Stimulated activated CD8-positive, alpha-beta memory T cell treated with anti-CD3 and anti-CD28 coated beads, Interleukin-7, amount 100 ng/mL, for 48 hours (primary cell): Measurements from ENCODE around the gene CTRL.
"Not testable (repeated sequence)": the region's sequence is repeated elsewhere in the genome, so short reads cannot be mapped to it uniquely, and the experiment has no call there.

Experiments used
- DNase-seq, 2 donors: peaks; one replicate each; pipeline ENCODE4 v3.0.0-alpha.2; 2020; ENCODE audit warnings: low read depth in 1 of 2; ENCODE audit errors: extremely low read depth in 1 of 2

CTRL gene

GRCh38 chr16:67927131-67927941 lies 4.3 kb downstream of the CTRL start:
- DNase-seq, result no peak

- DNase-seq, result no peak
These were observed 5.4 kb downstream of the CTRL start for GRCh38 chr16:67926181-67926750.

- DNase-seq, result no peak
These were observed 7.3 kb downstream of the CTRL start for GRCh38 chr16:67924140-67924906.

- no peak for DNase-seq
These were observed 8.1 kb downstream of the CTRL start for GRCh38 chr16:67923414-67924116.

- DNase-seq, result no peak
These were observed 8.9 kb downstream of the CTRL start for GRCh38 chr16:67922740-67923139.

GRCh38 chr16:67922221-67922620 lies 9.4 kb downstream of the CTRL start:
- DNase-seq, result no peak

- DNase-seq, result no peak
These were observed 11.9 kb downstream of the CTRL start for GRCh38 chr16:67919622-67920221.

- peak in 1 of 2 donors; percentile 67 for DNase-seq
These were observed 13.8 kb downstream of the CTRL start for GRCh38 chr16:67917852-67918236.

GRCh38 chr16:67917140-67917851 lies 14.4 kb downstream of the CTRL start:
- no peak for DNase-seq

GRCh38 chr16:67915831-67916723 lies 15.6 kb downstream of the CTRL start:
- DNase-seq, result no peak

- DNase-seq, result not testable (repeated sequence)
These were observed 16.2 kb downstream of the CTRL start for GRCh38 chr16:67915496-67915769.

GRCh38 chr16:67914758-67915495 lies 16.7 kb downstream of the CTRL start:
- no peak for DNase-seq

- no peak for DNase-seq
These were observed 21.5 kb downstream of the CTRL start for GRCh38 chr16:67910158-67910557.

- no peak for DNase-seq
These were observed 22.5 kb downstream of the CTRL start for GRCh38 chr16:67909056-67909742.

- DNase-seq, result no peak
These were observed 24.1 kb downstream of the CTRL start for GRCh38 chr16:67907397-67908180.

GRCh38 chr16:67902831-67903230 lies 28.8 kb downstream of the CTRL start:
- DNase-seq, result no peak

- no peak for DNase-seq
These were observed 29.9 kb downstream of the CTRL start for GRCh38 chr16:67901734-67902133.
